CD4-positive, CD25-positive, alpha-beta regulatory T cell (primary cell): ENCODE data around the gene FLT1. TPM values are rescaled to one million over a fixed set of nuclear protein-coding genes. Genes with fewer than 3 reads are reported as not detected.

Experiments used
- ATAC-seq, 2 donors: fragments of 150-1000 bp; cut with Tn5 transposase; one replicate each; pipeline ENCODE4 v1.10.0; 2021; ENCODE audit warnings: low read depth in 2 of 2, moderate number of reproducible peaks in 2 of 2, moderate library complexity in 1 of 2
- DNase-seq, 3 donors: peaks; one replicate each; pipeline versions ENCODE4 v3.0.0 to v3.0.0-alpha.2; 2012 to 2022; ENCODE audit warnings: mixed read lengths in 1 of 3
- H3K27ac ChIP-seq: one replicate; pipeline ENCODE4 v1.7.0; 2013; ENCODE audit warnings: mild to moderate bottlenecking, low read length; ENCODE audit not compliant: insufficient read depth, poor library complexity, severe bottlenecking
- H3K27me3 ChIP-seq: one replicate; pipeline ENCODE4 v1.7.0; 2013; ENCODE audit warnings: low read length; ENCODE audit not compliant: control insufficient read depth, insufficient read depth
- H3K36me3 ChIP-seq: one replicate; pipeline ENCODE4 v1.7.0; 2013; ENCODE audit warnings: mild to moderate bottlenecking, low read length, moderate library complexity; ENCODE audit not compliant: control insufficient read depth, insufficient read depth
- H3K4me1 ChIP-seq: 2 replicates; pipeline ENCODE4 v1.7.0; 2013; ENCODE audit warnings: mild to moderate bottlenecking, low read length; ENCODE audit not compliant: insufficient read depth, control insufficient read depth, poor library complexity, severe bottlenecking
- H3K4me3 ChIP-seq: one replicate; pipeline ENCODE4 v1.7.0; 2013; ENCODE audit warnings: low read depth, mild to moderate bottlenecking, low read length, moderate library complexity
- H3K9me3 ChIP-seq, 2 experiments: 1 replicate in 1 of 2; 2 replicates in 1 of 2; pipeline ENCODE4 v1.7.0; 2013; ENCODE audit warnings: low read length in 2 of 2, mild to moderate bottlenecking in 1 of 2, moderate library complexity in 1 of 2; ENCODE audit not compliant: control insufficient read depth in 2 of 2
- H3K27ac Mint-ChIP-seq, 3 donors: one replicate each; pipeline ENCODE4 v1.8.0; 2020 to 2022; ENCODE audit warnings: mild to moderate bottlenecking in 3 of 3, mixed read lengths in 3 of 3, moderate library complexity in 2 of 3
- H3K27me3 Mint-ChIP-seq: one replicate; pipeline ENCODE4 v1.8.0; 2022; ENCODE audit warnings: mild to moderate bottlenecking, mixed read lengths
- H3K36me3 Mint-ChIP-seq: one replicate; pipeline ENCODE4 v1.8.0; 2020; ENCODE audit warnings: mixed read lengths
- H3K4me1 Mint-ChIP-seq, 4 donors: one replicate each; pipeline ENCODE4 v1.8.0; 2020 to 2022; ENCODE audit warnings: mixed read lengths in 4 of 4, mild to moderate bottlenecking in 1 of 4
- H3K4me3 Mint-ChIP-seq, 4 donors: one replicate each; pipeline ENCODE4 v1.8.0; 2020 to 2022; ENCODE audit warnings: mild to moderate bottlenecking in 4 of 4, mixed read lengths in 4 of 4, moderate library complexity in 3 of 4
- H3K9me3 Mint-ChIP-seq, 7 donors: one replicate each; pipeline ENCODE4 v1.8.0; 2020 to 2022; ENCODE audit warnings: mixed read lengths in 7 of 7, mild to moderate bottlenecking in 3 of 7, moderate library complexity in 2 of 7
- polyA plus RNA-seq, 4 donors: library from polyadenylated mRNA; unstranded; fragments of 300-500 nt; fragmentation: Illumina TruSeq; gene quantifications; one replicate each; pipeline ENCODE4 v1.2.3, GENCODE V29; 2021
- total RNA-seq: library from RNA; stranded (reverse); gene quantifications from one replicate; pipeline ENCODE4 v1.2.3, GENCODE V29; 2022

The FLT1 gene
- total and polyA plus RNA-seq, 5 donors from 2014 or later = 0.11 to 0.89 (median 0.28) TPM; not detected in 2

GRCh38 chr13:28527629-28528028, 32.7 kb upstream of the FLT1 start:
- no peak overlapping the region for H3K27ac Mint-ChIP-seq
- no peak overlapping the region for H3K4me3 ChIP-seq
- ATAC-seq = no peak
- H3K27me3 ChIP-seq = peaks cover 24% of the 10 kb centered on the region
- DNase-seq = no peak
- peaks cover 16% of the 10 kb centered on the region for H3K27me3 Mint-ChIP-seq
- no peaks in the 10 kb centered on the region for H3K9me3 ChIP-seq
- no peak overlapping the region for H3K4me3 Mint-ChIP-seq
- H3K36me3 ChIP-seq = no peaks in the 10 kb centered on the region
- H3K4me1 ChIP-seq = peaks cover 4% of the 10 kb centered on the region
- H3K27ac ChIP-seq = no peak overlapping the region
- H3K9me3 Mint-ChIP-seq = no peaks in the 10 kb centered on the region
- H3K36me3 Mint-ChIP-seq = no peaks in the 10 kb centered on the region
- H3K4me1 Mint-ChIP-seq = no peaks in the 10 kb centered on the region

- Histone ChIP-seq H3K9me3 (no peaks in the 10 kb centered on the region), H3K4me3 (no peak overlapping the region), H3K27ac (no peak overlapping the region), H3K27me3 (peaks cover 24% of the 10 kb centered on the region), H3K4me1 (no peaks in the 10 kb centered on the region), H3K36me3 (no peaks in the 10 kb centered on the region)
- Mint-ChIP-seq H3K4me3 (no peak overlapping the region), H3K36me3 (no peaks in the 10 kb centered on the region), H3K27me3 (peaks cover 19% of the 10 kb centered on the region), H3K9me3 (no peaks in the 10 kb centered on the region), H3K27ac (no peak overlapping the region), H3K4me1 (no peaks in the 10 kb centered on the region)
- ATAC-seq = no peak
- DNase-seq = no peak
These were observed 31.9 kb upstream of the FLT1 start for GRCh38 chr13:28526876-28527275.

- no peak overlapping the region for H3K4me3 Mint-ChIP-seq
- no peak overlapping the region for H3K27ac ChIP-seq
- H3K9me3 Mint-ChIP-seq = no peaks in the 10 kb centered on the region
- no peaks in the 10 kb centered on the region for H3K4me1 Mint-ChIP-seq
- H3K4me1 ChIP-seq = no peaks in the 10 kb centered on the region
- DNase-seq = no peak
- no peak overlapping the region for H3K27ac Mint-ChIP-seq
- peaks cover 4% of the 10 kb centered on the region for H3K27me3 ChIP-seq
- no peaks in the 10 kb centered on the region for H3K36me3 ChIP-seq
- no peak overlapping the region for H3K4me3 ChIP-seq
- H3K9me3 ChIP-seq = no peaks in the 10 kb centered on the region
- H3K36me3 Mint-ChIP-seq = no peaks in the 10 kb centered on the region
- ATAC-seq = no peak
- peaks cover 18% of the 10 kb centered on the region for H3K27me3 Mint-ChIP-seq
These were observed 27.9 kb upstream of the FLT1 start for GRCh38 chr13:28522871-28523270.

GRCh38 chr13:28513745-28514144, 18.8 kb upstream of the FLT1 start:
- Mint-ChIP-seq H3K27ac (no peak overlapping the region), H3K4me1 (no peaks in the 10 kb centered on the region), H3K4me3 (no peak overlapping the region), H3K36me3 (no peaks in the 10 kb centered on the region), H3K9me3 (peaks cover 0 to 8% (median 0%) of the 10 kb centered on the region in 7 donors), H3K27me3 (peaks cover 11% of the 10 kb centered on the region)
- H3K27me3 ChIP-seq = no peaks in the 10 kb centered on the region
- no peaks in the 10 kb centered on the region for H3K9me3 ChIP-seq
- no peak overlapping the region for H3K4me3 ChIP-seq
- DNase-seq = no peak
- no peak for ATAC-seq
- no peak overlapping the region for H3K27ac ChIP-seq
- no peaks in the 10 kb centered on the region for H3K36me3 ChIP-seq
- H3K4me1 ChIP-seq = no peaks in the 10 kb centered on the region

DNA sequence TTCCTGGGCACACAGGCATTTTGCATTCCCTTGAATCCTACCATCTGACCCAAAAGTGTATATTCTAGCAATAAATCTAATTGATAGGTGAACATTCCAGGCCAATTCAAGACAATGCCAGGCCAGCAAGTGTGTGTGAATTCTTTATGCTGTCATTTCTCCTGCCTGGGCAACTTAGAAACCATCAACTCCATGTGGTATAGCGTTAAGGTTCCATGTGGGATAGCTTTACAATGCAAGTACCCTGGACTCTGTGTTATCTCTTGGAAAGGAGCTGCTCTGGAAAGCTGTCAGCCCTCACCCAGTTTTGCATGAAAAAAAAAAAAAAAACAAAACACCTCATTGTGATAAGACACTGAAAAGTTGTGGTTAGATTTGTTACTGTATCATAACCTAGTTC, 15.6 kb upstream of the FLT1 start:
- no peaks in the 10 kb centered on the region for H3K27me3 ChIP-seq
- Mint-ChIP-seq H3K9me3 (peaks cover 0 to 8% (median 0%) of the 10 kb centered on the region in 7 donors), H3K4me1 (peaks cover 0 to 1% (median under 1%) of the 10 kb centered on the region in 4 donors), H3K4me3 (no peak overlapping the region), H3K36me3 (no peaks in the 10 kb centered on the region), H3K27ac (no peak overlapping the region), H3K27me3 (peaks cover 13% of the 10 kb centered on the region)
- no peak overlapping the region for H3K27ac ChIP-seq
- no peaks in the 10 kb centered on the region for H3K9me3 ChIP-seq
- no peaks in the 10 kb centered on the region for H3K4me1 ChIP-seq
- H3K4me3 ChIP-seq = no peak overlapping the region
- no peaks in the 10 kb centered on the region for H3K36me3 ChIP-seq
- DNase-seq = no peak
- no peak for ATAC-seq

- DNase-seq (no peak), ATAC-seq (no peak)
- Histone ChIP-seq H3K4me1 (no peaks in the 10 kb centered on the region), H3K27me3 (no peaks in the 10 kb centered on the region), H3K9me3 (no peaks in the 10 kb centered on the region), H3K36me3 (no peaks in the 10 kb centered on the region), H3K4me3 (no peak overlapping the region), H3K27ac (no peak overlapping the region)
- peaks cover 0 to 5% (median 0%) of the 10 kb centered on the region in 7 donors for H3K9me3 Mint-ChIP-seq
- no peak overlapping the region for H3K4me3 Mint-ChIP-seq
- H3K27ac Mint-ChIP-seq = no peak overlapping the region
- H3K27me3 Mint-ChIP-seq = peaks cover 13% of the 10 kb centered on the region
- peaks cover 0 to 4% (median under 1%) of the 10 kb centered on the region in 4 donors for H3K4me1 Mint-ChIP-seq
- H3K36me3 Mint-ChIP-seq = no peaks in the 10 kb centered on the region
These were observed 15.1 kb upstream of the FLT1 start for GRCh38 chr13:28510066-28510465.

DNA sequence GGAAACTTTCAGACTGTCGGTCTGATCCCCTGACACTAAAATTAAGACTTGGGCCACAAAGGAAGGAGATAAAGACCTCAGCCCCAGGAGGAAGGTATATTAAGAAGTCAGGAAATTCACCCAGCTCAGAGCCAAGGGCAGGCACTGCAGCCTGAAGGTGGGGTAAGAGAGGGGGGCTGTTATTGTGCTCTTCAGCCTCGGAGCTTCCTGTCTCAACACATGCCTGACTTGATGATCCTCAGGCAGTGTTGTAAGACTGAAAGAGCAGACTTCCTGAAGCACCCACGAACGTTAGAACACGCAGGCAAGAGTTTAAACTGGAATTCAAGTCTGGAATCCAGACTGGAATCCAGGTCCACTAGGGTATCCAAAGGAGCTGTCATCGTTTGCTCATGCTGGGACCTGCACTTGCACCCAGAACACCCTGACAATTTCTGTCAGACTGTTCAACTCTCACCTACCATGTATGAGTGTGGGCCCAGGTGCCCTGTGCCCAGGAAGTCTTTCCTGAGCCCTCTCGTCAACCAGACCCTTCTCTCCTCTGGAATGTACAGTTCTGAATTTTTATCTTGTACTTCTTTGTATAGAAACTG, 10.7 kb upstream of the FLT1 start:
- no peaks in the 10 kb centered on the region for H3K36me3 ChIP-seq
- H3K4me3 ChIP-seq = no peak overlapping the region
- H3K4me1 ChIP-seq = no peaks in the 10 kb centered on the region
- Mint-ChIP-seq H3K27me3 (peaks cover 15% of the 10 kb centered on the region), H3K9me3 (peaks cover 0 to 5% (median 0%) of the 10 kb centered on the region in 7 donors), H3K4me3 (no peak overlapping the region), H3K27ac (peak overlapping the region in 2 of 3 donors; percentile 70 to 79), H3K4me1 (peaks cover 0 to 4% (median under 1%) of the 10 kb centered on the region in 4 donors), H3K36me3 (no peaks in the 10 kb centered on the region)
- ATAC-seq (peak in 1 of 2 donors; percentile 50), DNase-seq (peak in 1 of 3 donors; percentile 41)
- no peak overlapping the region for H3K27ac ChIP-seq
- no peaks in the 10 kb centered on the region for H3K9me3 ChIP-seq
- peaks cover 2% of the 10 kb centered on the region for H3K27me3 ChIP-seq
